Epidermal melanocyte (primary cell): Measurements from ENCODE around the gene PLAC1.

Experiments
- DNase-seq: peaks from one replicate; pipeline ENCODE4 v3.0.0; 2011; ENCODE audit warnings: low spot score; ENCODE audit not compliant: insufficient read length

PLAC1 gene

DNA sequence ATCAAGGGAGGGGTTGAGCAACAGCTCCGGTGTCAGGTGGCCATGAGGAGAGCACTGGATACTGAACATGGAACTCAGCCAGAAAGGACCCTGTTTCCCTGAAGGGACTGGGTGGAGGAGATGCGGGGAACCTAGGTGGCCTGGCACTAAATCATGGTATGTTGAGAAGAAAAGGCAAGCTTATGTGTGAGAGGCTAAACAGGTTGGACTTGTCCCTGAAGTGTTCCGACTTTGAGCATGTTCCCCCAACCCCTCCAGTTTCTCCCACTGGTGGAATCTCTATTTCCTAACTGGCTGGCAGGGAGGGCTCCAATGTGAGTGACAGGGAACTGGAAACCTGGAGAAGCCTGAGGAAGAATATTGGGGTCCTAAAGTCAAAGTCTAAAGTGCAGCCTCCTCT lies 69.5 kb downstream of the PLAC1 start:
- DNase-seq = no peak

- peak; percentile 23 for DNase-seq
Observed at GRCh38 chrX:134580907-134581306, 77.4 kb downstream of the PLAC1 start.

DNA sequence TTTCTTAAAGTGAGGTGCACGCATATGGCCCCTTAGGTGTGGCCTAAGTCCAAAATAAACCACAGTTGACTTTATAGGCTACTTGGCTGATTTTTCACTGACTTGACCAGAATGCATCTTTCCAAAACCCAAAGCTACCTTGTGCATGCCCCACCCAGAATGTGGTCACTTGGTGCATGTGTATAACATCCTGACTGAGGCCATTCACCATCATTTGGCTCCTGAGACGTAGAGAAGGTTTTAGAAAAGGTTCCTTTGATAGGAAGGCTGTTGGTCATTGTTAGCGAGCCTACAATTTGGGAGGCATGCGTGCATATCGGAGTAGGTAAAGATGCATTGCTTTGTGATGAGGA lies 84.6 kb downstream of the PLAC1 start:
- DNase-seq = no peak

GRCh38 chrX:134572816-134573682 lies 85.2 kb downstream of the PLAC1 start:
- DNase-seq = no peak

GRCh38 chrX:134571796-134572195 lies 86.5 kb downstream of the PLAC1 start:
- no peak for DNase-seq

GRCh38 chrX:134570899-134571298 lies 87.4 kb downstream of the PLAC1 start:
- no peak for DNase-seq

GRCh38 chrX:134570509-134570846 lies 87.8 kb downstream of the PLAC1 start:
- no peak for DNase-seq

DNA sequence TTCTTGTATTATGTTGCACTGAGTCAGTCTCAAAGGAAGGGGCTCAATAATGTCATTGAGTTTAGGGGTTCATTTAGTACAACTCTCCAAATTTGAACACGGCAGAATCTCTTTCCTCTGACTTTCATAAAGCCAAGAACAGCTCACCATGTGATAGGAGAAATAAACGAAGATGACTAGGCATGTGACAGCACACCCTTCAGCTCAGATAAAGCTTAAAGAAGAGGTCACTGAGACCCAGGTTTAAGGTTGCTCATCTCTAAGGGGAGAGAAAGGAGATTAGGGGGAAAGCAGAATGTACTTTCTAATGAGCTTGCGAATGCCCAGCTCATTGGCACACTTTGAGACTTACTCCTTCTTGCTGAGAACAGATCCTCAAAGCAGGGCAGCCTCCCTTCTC lies 89.0 kb downstream of the PLAC1 start:
- DNase-seq = no peak

DNA sequence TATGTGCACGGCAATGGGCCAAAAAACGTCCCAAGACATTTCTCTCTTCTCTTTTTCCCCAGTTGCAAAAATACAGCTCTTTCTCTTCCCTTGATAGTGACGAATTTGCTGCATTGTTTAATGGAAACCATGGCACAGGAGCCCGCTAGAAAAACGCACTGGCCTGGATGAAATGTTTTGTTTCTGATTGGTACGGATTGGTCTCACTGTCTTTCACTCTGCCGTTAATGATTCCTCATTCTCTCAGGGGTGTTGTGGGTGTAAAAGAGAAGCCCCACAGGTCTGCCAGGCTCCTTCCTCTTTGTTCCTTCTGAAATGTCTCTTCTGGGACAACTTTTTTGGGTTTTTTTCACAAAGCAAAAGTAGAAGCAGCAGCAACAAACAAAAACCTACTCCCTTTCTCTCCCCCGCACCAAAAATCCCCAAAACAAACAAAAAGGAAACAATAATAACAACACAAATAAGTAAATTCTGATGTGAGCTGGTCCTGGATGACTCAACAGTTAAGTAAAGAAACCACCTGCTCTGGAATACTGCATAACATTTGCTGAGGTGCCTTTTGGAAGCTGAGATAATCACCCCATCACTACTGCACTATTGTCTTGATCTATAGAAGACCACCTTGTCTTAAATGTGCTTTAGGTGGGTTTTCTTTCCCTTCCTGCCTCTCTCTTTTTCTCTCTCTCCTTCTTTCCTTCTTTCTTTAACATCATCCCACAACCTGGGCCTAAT lies 89.8 kb downstream of the PLAC1 start:
- no peak for DNase-seq

DNA sequence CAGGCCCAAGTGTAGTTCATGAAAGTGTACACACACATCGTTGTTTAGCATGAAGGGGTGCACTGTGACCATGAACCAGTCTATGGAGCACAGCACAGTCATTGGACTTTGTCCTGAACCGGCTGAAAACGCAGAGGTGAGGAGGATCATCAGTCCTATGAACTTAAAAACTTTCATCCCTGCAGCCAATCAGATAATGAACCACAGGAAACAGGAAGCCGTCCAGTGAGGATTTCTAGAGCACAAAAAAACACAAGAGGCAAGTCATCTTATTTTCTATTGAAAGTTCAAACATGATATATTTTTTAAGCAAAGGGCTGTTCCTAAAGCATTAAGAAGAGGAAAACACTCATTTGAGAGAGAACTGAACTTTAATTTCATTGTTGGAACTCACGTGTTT lies 91.8 kb downstream of the PLAC1 start:
- no peak for DNase-seq

- no peak for DNase-seq
Observed at GRCh38 chrX:134562002-134562401, 96.3 kb downstream of the PLAC1 start.

DNA sequence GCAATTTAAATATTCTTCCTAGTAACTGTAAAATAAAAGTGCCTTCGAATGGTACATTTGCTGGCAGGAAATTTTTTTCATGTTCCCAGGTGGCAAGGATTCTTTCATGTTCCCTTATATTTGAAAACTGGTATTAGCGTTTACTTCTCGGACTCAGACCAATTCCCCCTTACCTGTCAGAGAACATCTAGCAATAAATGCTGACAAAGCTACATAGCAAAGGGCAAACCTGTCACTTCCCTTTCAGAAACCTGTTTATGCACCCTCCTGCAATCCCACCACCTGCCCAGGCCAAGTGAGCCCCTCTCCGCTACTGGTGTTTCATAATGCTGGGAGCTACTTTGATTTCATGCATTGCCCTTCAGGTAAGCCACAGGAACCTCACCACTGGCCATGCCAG lies 100.1 kb downstream of the PLAC1 start:
- no peak for DNase-seq

DNA sequence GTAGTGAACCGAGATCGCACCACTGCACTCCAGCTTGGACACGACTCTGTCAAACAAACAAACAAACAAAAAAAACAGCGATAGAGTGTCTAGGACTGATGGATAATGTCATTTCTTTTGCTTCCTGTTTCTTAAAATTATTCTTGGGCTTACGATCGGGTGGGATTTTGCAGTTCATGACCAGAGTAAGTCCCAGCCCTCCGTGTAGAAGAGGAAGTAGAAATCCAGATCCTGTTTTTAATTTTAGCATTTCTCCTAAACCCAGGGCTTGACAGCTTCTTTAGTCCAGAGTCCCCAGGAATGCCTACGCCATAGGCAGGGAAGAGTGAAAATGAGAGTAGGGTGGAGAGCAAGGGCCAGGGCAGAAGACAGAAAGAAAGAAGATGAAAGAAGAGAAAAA lies 104.0 kb downstream of the PLAC1 start:
- no peak for DNase-seq

DNA sequence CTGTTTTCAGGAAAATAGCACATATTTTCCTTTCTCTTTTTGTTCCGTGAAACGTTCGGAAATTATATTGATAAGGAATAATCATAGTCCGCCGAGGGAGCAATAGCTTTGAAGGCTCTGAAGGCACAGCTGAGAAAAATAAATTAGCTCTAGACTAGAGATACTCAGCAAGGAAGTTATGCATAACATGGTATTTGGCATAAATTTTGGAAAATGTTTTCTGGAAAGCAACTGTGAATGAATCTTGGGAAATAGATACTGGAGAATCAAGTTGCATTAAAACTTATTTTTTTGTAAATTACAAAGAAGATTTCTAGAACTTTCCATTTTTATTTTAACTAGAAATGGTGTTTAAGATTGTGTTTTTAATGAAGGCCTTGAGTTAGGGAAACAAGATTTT lies 105.9 kb downstream of the PLAC1 start:
- DNase-seq = no peak

DNA sequence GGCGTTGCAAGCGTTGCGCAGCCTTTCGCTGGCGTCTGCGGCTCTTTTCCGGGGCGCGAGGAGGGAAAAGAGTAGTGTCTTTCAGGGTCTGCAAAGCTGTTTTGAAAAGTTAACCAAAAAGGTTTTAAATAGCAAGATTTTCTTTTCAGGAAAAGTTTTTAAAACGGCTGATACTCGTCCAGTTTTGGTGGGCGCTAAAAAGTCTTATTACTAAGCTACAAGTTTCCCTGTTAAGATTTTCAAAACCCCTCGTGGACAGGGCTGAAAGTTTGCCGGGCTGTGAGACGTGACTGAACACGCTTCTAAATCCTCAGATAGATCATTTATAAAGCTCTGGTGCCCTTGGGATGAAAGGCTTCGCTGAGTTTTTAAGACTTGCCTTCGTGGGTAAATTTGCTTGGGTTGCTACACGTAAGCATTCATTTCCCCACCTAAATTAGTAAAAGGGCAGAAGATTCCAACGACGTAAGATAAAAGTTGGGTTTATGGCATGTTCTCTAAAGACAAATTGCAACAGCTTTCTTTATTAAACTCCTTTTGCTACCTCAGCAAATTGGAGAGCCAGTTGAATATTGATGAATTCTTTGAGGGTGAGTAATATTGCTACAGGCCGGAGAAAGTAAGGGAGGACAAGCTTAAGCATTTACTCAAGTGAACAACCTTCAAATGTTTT lies 106.8 kb downstream of the PLAC1 start:
- DNase-seq = no peak

DNA sequence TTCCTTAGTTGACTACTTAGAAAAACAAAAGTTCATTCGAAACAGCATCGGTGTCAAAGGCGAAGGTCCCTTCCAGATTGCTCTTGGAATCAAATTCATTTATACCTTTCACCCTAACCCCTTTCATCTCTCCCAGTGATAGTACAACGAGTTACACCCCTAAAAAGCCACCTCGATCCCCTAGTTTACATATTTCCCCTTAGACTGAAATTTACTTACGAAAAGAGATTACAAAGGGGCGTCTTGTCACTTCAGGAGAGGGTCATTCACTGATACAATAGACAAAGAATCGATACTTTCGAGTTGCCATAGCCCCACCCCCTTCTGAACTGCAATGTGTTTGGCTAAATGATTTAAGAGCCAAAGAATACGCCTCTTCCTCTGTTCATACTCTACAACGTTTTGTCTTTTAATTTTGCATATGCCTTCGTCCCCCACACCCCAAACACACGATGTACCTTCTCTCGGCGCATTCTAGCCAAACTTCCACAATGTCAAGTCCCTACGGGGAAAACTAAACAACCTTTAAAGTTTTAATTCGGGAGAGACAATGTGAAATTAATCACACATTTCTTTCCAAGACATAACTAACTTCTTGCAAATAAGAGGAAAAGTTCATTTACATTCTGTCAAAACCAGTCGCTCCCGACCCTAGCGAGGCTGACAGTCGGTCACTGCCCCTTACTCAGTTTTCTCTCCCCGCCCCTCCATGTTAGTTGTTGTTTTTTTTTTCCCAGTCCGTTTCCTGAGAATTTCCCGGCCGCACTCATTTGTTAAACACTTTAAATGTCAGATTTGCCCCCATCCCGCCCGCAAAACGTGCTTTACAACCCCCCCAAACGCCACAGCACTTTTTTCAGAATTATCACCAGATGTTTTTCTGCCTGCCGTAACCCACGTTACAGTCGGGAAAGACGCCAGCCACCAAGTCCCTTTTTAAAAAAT lies 109.7 kb downstream of the PLAC1 start:
- no peak for DNase-seq

DNA sequence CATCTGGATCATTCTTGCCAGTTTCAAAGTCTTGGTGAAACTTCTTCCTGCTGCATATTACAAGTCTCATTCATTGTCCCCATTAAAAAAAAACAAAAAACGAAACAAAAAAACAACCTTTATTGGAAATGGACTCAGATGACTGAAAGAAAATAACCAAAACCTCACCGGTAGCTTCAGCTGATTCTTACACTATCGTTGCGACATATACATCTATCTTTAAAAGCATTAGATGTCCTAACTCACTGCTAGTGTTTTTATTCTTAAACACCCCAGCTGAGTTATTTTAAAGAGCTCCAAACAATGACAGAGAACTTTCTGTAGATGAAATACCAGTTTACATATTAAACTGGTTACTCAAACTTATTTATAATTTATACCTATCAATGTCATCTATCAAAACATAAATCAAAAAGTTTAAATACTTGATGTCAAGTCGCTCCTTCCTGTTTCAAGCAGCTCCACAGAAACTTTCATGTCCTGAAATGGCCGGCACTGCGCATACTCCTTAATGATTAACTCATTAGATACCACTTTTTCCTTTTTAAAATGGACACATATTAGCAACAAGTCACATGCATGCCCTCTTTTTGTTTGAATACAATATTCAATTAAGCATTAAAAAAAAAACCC lies 111.1 kb downstream of the PLAC1 start:
- no peak for DNase-seq

DNA sequence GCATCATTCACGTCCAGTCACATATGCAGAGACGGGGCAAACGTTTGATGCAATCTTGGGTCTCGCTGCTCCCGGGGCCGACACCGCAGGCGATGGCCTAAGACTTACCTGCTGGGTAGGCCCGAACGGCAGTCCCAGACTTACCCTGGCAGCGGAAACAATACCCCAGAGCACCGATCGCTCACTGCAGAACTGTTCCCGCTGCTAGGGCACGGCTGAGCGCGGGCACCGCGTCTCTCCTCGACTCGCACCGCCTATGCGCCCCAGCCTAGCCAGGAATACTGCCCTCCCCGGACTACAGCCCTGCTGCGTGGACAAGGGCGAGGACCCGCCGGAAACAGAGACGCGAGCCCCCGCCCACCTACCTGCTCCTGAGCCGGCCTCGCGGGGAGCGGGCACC lies 112.1 kb downstream of the PLAC1 start:
- no peak for DNase-seq

- no peak for DNase-seq
Observed at GRCh38 chrX:134545510-134545909, 112.8 kb downstream of the PLAC1 start.

GRCh38 chrX:134544513-134545151 lies 113.6 kb downstream of the PLAC1 start:
- no peak for DNase-seq
